HEK293T (cell line): ENCODE measurements around the gene B3GNT5.

ENCODE experiments used
- ARNT ChIP-seq: fragments of 450-650 bp; IDR thresholded peaks from 2 replicates; pipeline ENCODE4 v1.6.1; 2017; ENCODE audit warnings: mild to moderate bottlenecking
- BHLHE40 ChIP-seq: fragments of 450-650 bp; IDR thresholded peaks from 2 replicates; pipeline ENCODE4 v1.6.1; 2016; ENCODE audit warnings: mild to moderate bottlenecking, moderate library complexity, borderline replicate concordance
- CTBP1 ChIP-seq: fragments of 450-650 bp; IDR thresholded peaks from 2 replicates; pipeline ENCODE4 v1.6.1; 2016; ENCODE audit warnings: borderline replicate concordance
- FOXA1 ChIP-seq: fragments of 450-650 bp; IDR thresholded peaks from 2 replicates; pipeline ENCODE4 v1.6.1; 2016; ENCODE audit warnings: mild to moderate bottlenecking
- FOXK2 ChIP-seq: fragments of 450-650 bp; IDR thresholded peaks from 2 replicates; pipeline ENCODE4 v1.6.1; 2016; ENCODE audit warnings: mild to moderate bottlenecking
- FOXM1 ChIP-seq: fragments of 450-650 bp; IDR thresholded peaks from 2 replicates; pipeline ENCODE4 v1.6.1; 2017; ENCODE audit warnings: mild to moderate bottlenecking, borderline replicate concordance
- HDGF ChIP-seq: fragments of 450-650 bp; IDR thresholded peaks from 2 replicates; pipeline ENCODE4 v1.6.1; 2017; ENCODE audit warnings: antibody characterized with exemption, borderline replicate concordance
- L3MBTL2 ChIP-seq: fragments of 450-650 bp; conservative IDR thresholded peaks from 2 replicates; pipeline ENCODE4 v1.6.1; 2016; ENCODE audit warnings: mild to moderate bottlenecking
- NFRKB ChIP-seq: fragments of 450-650 bp; IDR thresholded peaks from 2 replicates; pipeline ENCODE4 v1.6.1; 2016; ENCODE audit warnings: mild to moderate bottlenecking, moderate library complexity
- SP1 ChIP-seq: fragments of 450-650 bp; IDR thresholded peaks from 2 replicates; pipeline ENCODE4 v1.6.1; 2017
- TARDBP ChIP-seq: fragments of 450-650 bp; IDR thresholded peaks from 2 replicates; pipeline ENCODE4 v1.6.1; 2016

- no peak for TF ChIP-seq NFRKB
- TF ChIP-seq FOXM1, result no peak
- no peak for TF ChIP-seq FOXA1
- TF ChIP-seq FOXK2, result no peak
- no peak for TF ChIP-seq ARNT
- TF ChIP-seq HDGF, result no peak
- no peak for TF ChIP-seq BHLHE40
- TF ChIP-seq TARDBP, result no peak
- TF ChIP-seq CTBP1, result no peak
- TF ChIP-seq SP1, result no peak
- no peak for TF ChIP-seq L3MBTL2
These were observed 21.6 kb downstream of the B3GNT5 start for GRCh38 chr3:183274609-183275008.
